ENCODE data around the gene RHOH.

Gene RHOH

GRCh38 chr4:40206426-40206825, 9.6 kb downstream of the RHOH start:
- no peak for DNase-seq

DNA sequence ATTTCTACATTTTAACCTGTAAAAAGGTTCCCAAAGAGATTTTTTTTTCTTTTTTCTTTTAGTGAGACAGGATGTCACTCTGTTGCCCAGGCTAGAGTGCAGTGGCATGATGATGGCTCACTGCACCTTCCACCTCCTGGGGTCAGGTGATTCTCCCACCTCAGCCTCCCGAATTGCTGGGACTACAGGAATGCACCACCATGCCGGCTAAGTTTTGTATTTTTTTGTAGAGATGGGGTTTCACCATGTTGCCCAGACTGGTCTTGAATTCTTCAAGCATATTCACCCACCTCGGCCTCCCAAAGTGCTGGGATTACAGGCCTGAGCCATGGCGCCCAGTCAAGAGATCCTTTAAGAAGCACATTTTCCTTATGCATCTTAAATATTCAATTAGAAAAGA, 12.6 kb downstream of the RHOH start:
- peak in 1 of 2 experiments; percentile 48 for DNase-seq

GRCh38 chr4:40210776-40211175, 13.9 kb downstream of the RHOH start:
- no peak for DNase-seq

DNA sequence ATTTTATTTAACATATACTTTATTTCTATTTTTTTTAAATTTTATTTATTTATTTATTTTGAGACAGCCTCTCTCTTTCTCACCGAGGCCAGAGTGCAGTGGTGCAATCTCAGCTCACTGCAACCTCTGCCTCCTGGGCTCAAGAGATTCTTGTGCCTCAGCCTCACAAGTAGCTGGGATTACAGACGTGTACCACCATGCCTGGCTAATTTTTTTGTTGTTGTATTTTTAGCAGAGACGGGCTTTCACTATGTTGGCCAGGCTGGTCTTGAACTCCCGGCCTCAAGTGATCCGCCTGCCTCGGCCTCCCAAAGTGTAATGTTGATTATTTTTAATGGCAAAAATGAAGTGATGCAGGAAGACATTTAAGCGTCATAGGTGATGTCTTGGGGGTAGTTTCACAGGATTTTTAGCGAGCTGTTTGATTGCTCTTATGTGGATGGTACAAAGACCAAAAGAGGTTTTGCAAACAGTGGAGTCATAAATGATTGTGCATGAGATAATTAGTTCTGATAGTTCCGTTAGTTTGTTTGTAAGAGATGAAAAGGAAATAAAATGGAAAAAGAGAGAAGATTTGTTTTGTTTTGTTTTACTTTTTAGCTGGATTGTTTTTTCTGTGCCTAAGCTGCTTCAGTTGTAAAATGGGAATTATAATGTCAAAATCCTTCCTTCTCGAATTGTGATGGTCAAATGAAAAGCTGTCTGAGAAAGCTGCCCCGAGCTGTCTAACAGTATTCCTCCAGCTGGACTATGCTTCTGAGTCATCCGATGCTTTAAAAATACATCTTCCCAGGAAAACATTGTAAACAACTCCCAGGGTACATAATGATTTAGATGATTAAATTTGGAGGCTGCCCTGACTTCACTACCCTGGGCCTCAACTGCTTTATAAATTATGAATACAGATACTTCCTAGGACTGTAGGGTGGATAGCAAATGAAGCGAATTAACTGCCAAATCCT, 14.7 kb downstream of the RHOH start:
- DNase-seq = peak in 1 of 2 experiments; percentile 21

- DNase-seq = peak in 1 of 2 experiments; percentile 31
Observed at GRCh38 chr4:40212674-40213527, 16.1 kb downstream of the RHOH start.

DNA sequence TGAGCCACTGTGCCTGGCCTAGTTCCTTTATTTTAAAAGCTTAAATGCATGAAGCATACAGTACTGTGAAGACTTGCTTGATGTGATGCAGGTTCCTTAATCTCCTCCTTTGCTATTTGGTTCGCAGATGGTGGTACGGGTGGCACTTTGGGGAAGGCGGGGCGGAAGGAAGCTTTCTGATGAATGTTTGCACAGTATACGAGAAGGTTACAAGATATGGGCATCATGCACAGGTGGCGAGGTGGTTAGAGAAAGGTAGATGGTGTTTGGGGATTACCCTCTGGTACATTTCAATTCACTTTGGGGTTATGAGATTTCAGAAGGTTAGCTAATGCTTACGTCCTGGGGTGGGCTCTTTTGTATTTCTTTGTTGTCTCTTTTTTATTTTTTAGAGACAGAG, 17.2 kb downstream of the RHOH start:
- DNase-seq = no peak

- peak in 1 of 2 experiments; percentile 20 for DNase-seq
Observed at GRCh38 chr4:40214661-40215418, 18.0 kb downstream of the RHOH start.

- peak; percentile 39 to 40 for DNase-seq
Observed at GRCh38 chr4:40216622-40217366, 20.0 kb downstream of the RHOH start.

GRCh38 chr4:40221744-40222143, 24.9 kb downstream of the RHOH start:
- DNase-seq = no peak

GRCh38 chr4:40223343-40223742, 26.5 kb downstream of the RHOH start:
- no peak for DNase-seq

GRCh38 chr4:40224432-40224831, 27.6 kb downstream of the RHOH start:
- DNase-seq = no peak

DNA sequence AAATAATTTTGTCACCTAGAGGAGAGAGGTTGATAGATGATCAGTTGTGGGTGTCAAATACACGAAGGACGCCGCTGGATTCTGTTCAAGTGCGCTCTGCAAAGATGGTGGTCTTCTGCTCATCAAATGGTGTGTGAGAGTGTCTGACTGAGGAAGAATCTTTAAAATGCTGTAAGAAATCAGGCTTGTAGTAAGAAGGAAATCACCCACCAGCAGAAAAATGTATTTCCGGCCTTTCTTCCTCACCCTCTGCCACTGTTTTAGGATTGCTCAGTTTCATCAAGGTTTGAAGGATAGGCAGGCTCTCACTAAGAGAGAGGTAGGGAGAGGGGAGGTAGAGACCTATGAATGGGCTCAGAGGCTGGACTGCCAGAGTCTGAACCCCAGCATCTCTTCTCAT, 28.7 kb downstream of the RHOH start:
- peak in 1 of 2 experiments; percentile 25 for DNase-seq

GRCh38 chr4:40227284-40227683, 30.5 kb downstream of the RHOH start:
- peak; percentile 66 to 76 for DNase-seq

GRCh38 chr4:40228497-40229365, 31.9 kb downstream of the RHOH start:
- peak in 1 of 2 experiments; percentile 62 for DNase-seq

DNA sequence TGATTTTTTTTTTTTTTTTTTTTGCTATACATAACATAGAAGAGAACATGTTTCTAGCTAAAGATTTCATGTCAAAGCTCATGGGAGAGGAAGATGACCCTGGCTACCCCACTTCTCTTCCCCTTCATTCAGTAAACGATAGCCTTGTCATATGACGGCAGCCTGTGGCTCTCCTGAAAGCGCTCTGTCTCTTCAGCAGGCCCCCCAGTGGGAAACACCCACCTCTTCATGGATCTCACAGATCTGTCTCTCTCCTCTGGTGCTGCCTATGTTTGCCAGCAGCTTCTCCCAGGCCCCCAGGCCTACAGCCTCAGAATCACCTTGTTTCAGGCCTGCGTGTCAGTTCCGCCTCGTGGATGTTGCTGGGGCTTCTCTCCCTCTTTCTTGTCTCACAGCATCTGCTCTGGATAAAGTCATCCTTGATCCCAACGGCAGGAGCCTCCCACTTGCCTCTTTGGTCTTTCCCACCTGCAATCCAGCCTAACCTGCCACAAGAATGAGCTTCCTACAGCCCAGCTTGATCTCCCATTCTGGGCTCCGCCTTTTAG, 34.6 kb downstream of the RHOH start:
- DNase-seq = peak in 1 of 2 experiments; percentile 45

- peak in 1 of 2 experiments; percentile 56 for DNase-seq
Observed at GRCh38 chr4:40232610-40233009, 35.8 kb downstream of the RHOH start.

DNA sequence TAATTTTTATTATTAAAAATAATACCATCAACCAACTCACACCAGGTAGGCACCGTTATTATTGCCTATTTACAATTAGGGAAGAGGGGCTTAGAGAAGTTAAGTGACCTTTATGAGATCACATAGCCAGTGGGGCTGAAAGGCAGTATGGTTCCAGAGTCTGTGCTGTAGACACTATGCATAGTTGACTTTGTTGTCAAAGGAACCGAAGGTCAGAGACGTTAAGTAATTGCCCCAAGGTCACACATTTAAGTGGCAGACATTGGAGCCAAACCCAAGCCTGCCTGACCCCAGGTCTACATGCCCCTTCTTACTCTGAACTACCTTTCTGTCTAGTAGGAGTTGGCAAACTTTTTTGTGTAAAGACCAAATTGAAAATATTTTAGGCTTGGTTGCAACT, 36.4 kb downstream of the RHOH start:
- DNase-seq = peak in 1 of 2 experiments; percentile 14

DNA sequence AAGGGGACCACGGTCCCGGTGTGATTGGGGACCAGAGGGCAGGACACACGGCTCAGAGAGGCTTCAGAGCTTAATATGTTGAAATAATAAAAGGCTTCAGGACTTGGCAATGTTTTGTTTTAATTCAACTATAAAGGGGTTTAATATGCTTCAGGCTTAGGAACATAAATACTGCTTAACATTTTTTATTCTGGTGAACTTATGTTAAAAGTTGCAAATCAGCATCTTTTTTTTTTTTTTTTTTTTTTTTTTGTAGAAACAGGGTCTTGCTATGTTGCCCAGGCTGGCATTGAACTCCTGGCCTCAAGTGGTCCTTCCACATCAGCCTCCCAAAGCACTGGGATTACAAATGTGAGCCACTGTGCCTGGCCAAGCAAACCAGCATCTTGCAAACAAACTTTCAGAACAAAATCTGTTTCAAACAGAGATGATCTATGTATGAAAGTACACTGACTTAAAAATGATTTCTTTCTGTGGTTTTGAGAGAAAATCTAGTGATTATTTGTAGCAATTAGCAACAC, 37.7 kb downstream of the RHOH start:
- peak in 1 of 2 experiments; percentile 20 for DNase-seq

DNA sequence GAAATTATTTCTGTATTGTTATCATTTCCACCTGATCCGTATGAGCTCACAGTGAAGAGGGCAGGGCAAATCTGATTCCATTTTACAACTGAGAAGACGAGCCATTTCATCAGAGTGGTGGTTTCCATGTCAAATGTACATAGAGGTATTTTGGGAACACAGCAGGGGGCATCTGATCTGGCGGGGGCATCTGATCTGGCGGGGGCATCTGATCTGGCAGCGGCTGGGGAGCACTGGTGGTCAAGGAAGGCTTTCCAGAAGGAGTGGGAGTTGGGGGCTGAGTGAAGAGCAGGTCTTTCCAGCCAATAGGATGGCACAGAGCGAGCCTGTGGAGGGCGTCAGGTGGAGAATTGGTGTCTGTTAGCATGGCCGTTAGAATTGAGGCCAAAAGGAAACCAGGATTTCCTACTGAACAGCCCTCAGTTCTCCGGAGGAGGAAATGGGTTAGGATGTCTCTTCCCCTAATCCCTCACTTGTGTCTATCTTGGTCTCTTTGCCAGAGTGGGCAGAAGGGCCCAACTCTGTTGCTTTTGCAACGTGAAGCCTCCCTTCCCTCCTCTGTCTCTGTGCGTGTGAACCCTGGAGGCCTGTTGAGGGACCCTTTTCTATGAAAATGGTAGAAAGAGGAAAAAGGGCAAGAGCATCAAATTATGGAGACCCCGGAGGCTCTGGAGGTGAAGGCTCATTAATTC, 41.3 kb downstream of the RHOH start:
- DNase-seq = peak; percentile 67 to 69

All from activated T-cell treated with anti-CD3 and anti-CD28 coated beads, Interleukin-2, amount 50 U/mL, for 48 hours (primary cell).